SK-N-SH (cell line): ENCODE measurements around the gene DMKN. TPM values are rescaled to one million over a fixed set of nuclear protein-coding genes. Genes with fewer than 3 reads are reported as not detected.

Source experiments
- CTCF ChIA-PET: fragments of 300-600, 350-600 bp; formaldehyde crosslinking; extraction: SDS; loops from one replicate; lab custom pipeline; 2021; lab: Yijun Ruan, JAX
- POLR2A ChIA-PET: fragments of 350-600 bp; sonication (Branson Sonifier 250); formaldehyde crosslinking; extraction: SDS; loops from one replicate; lab custom pipeline; 2020; ENCODE audit warnings: antibody characterized with exemption, inconsistent platforms; lab: Yijun Ruan, JAX
- DNase-seq: peaks from one replicate; pipeline ENCODE4 v3.0.0; 2012
- H2AFZ ChIP-seq: fragments of 200-600 bp; sonication (generic); 2 replicates; pipeline ENCODE4 v1.8.1; 2016; ENCODE audit warnings: antibody characterized with exemption, mild to moderate bottlenecking, low read depth
- H3F3A ChIP-seq: fragments of 200-600 bp; sonication (generic); replicated peaks from 2 replicates; pipeline ENCODE3; 2016; ENCODE audit warnings: antibody characterized with exemption, mild to moderate bottlenecking; ENCODE audit not compliant: insufficient read depth
- H3K27ac ChIP-seq, 2 experiments: fragments of 200-500 bp in 1 of 2; fragments of 200-600 bp in 1 of 2; sonication (Bioruptor generic) in 1 of 2; sonication (generic), shearing (Covaris generic) in 1 of 2; 2 replicates each; pipeline versions ENCODE4 v1.5.1 to v1.6.1; 2014 to 2016; ENCODE audit warnings: low read depth in 2 of 2, inconsistent platforms in 1 of 2, low read length in 1 of 2, mild to moderate bottlenecking in 1 of 2, mixed read lengths in 1 of 2
- H3K27me3 ChIP-seq: fragments of 200-600 bp; sonication (generic), shearing (Covaris generic); 2 replicates; pipeline ENCODE4 v1.6.1; 2016; ENCODE audit warnings: mixed run types; ENCODE audit not compliant: insufficient read depth
- H3K36me3 ChIP-seq, 2 experiments: fragments of 200-500 bp in 1 of 2; fragments of 200-600 bp in 1 of 2; sonication (Bioruptor generic) in 1 of 2; sonication (generic) in 1 of 2; replicated peaks in 1 of 2; 2 replicates each; pipeline versions ENCODE3 to v1.5.1; 2014 to 2016; ENCODE audit warnings: low read length in 1 of 2, mild to moderate bottlenecking in 1 of 2; ENCODE audit not compliant: insufficient read depth in 2 of 2, control insufficient read depth in 1 of 2
- H3K4me1 ChIP-seq, 2 experiments: fragments of 200-500 bp in 1 of 2; fragments of 200-600 bp in 1 of 2; sonication (Bioruptor generic) in 1 of 2; sonication (generic), shearing (Covaris generic) in 1 of 2; 2 replicates each; pipeline versions ENCODE4 v1.5.1 to v1.6.1; 2014 to 2016; ENCODE audit warnings: low read depth in 1 of 2, low read length in 1 of 2, mixed run types in 1 of 2; ENCODE audit not compliant: insufficient read depth in 2 of 2, control insufficient read depth in 1 of 2
- H3K4me2 ChIP-seq: fragments of 200-600 bp; sonication (generic), shearing (Covaris generic); 2 replicates; pipeline ENCODE4 v1.6.1; 2017; ENCODE audit warnings: mixed run types
- H3K4me3 ChIP-seq, 2 experiments: fragments of 200-500 bp in 1 of 2; fragments of 200-600 bp in 1 of 2; sonication (Bioruptor generic) in 1 of 2; sonication (generic), shearing (Covaris generic) in 1 of 2; 2 replicates each; pipeline versions ENCODE4 v1.5.1 to v1.8.1; 2014 to 2016; ENCODE audit warnings: low read depth in 2 of 2, inconsistent platforms in 1 of 2, low read length in 1 of 2, mild to moderate bottlenecking in 1 of 2, mixed read lengths in 1 of 2, moderate library complexity in 1 of 2
- H3K79me2 ChIP-seq: fragments of 200-600 bp; sonication (generic); 2 replicates; pipeline ENCODE4 v1.8.1; 2017; ENCODE audit warnings: mild to moderate bottlenecking; ENCODE audit not compliant: insufficient read depth
- H3K9ac ChIP-seq: fragments of 200-600 bp; sonication (generic); 2 replicates; pipeline ENCODE4 v1.6.1; 2017; ENCODE audit warnings: mixed run types
- H3K9me2 ChIP-seq: fragments of 200-600 bp; sonication (generic); 2 replicates; pipeline ENCODE4 v1.6.1; 2017; ENCODE audit warnings: mixed run types
- H3K9me3 ChIP-seq: fragments of 200-600 bp; sonication (generic); 2 replicates; pipeline ENCODE4 v1.6.1; 2017; ENCODE audit warnings: mixed run types, mild to moderate bottlenecking, moderate library complexity
- H4K20me1 ChIP-seq: fragments of 200-600 bp; sonication (generic); 2 replicates; pipeline ENCODE4 v1.6.1; 2017; ENCODE audit warnings: mild to moderate bottlenecking, mixed run types; ENCODE audit not compliant: insufficient read depth
- EP300 ChIP-seq, 2 experiments: IDR thresholded peaks; 2 replicates each; pipeline versions ENCODE4 v1.4.0 to v1.6.1; 2012; ENCODE audit warnings: borderline replicate concordance in 1 of 2, low read depth in 1 of 2, low read length in 1 of 2
- EZH2phosphoT487 ChIP-seq: fragments of 200-600 bp; sonication (generic); IDR thresholded peaks from 2 replicates; pipeline ENCODE4 v1.6.1; 2017; ENCODE audit warnings: low read depth, mixed run types, mild to moderate bottlenecking, antibody characterized with exemption, moderate library complexity, borderline replicate concordance
- IRF3 ChIP-seq: fragments of 150-350 bp; IDR thresholded peaks from 2 replicates; pipeline ENCODE4 v1.6.1; 2016; ENCODE audit warnings: mild to moderate bottlenecking, low read depth, low read length
- RCOR1 ChIP-seq: fragments of 150-350 bp; IDR thresholded peaks from 2 replicates; pipeline ENCODE4 v1.6.1; 2017; ENCODE audit warnings: antibody characterized with exemption, low read length
- SIN3A ChIP-seq: IDR thresholded peaks from 2 replicates; pipeline ENCODE4 v1.6.1; 2012; ENCODE audit warnings: low read depth, mild to moderate bottlenecking, low read length, moderate library complexity, borderline replicate concordance
- TCF12 ChIP-seq: IDR thresholded peaks from 2 replicates; pipeline ENCODE4 v1.4.0; 2012
- TEAD4 ChIP-seq: IDR thresholded peaks from 2 replicates; pipeline ENCODE4 v1.4.0; 2012; ENCODE audit warnings: mild to moderate bottlenecking, borderline replicate concordance; ENCODE audit not compliant: insufficient read depth
- USF2 ChIP-seq: fragments of 150-350 bp; IDR thresholded peaks from 2 replicates; pipeline ENCODE4 v1.6.1; 2017; ENCODE audit warnings: antibody characterized with exemption, low read length, low read depth, borderline replicate concordance
- WGBS: methylation state at CpG from one replicate; pipeline ENCODE4 v1.1.6; 2017; ENCODE audit warnings: low lambda C conversion rate; 5-methylcytosine and 5-hydroxymethylcytosine counted together
- polyA plus RNA-seq, 3 experiments: library from polyadenylated mRNA; depleted of rRNA; stranded (reverse); fragments of >200 nt; gene quantifications; 2 replicates each; pipeline ENCODE4 v1.2.3, GENCODE V29; 2012

DMKN gene
- polyA plus RNA-seq, 1 of the 3 experiments (the other 2 are of a cell fraction): not detected

- 41% methylated on average over 10 of the region's 10 CpGs for WGBS
- no peak overlapping the region for H3K27ac ChIP-seq
- H3F3A ChIP-seq: no peaks in the 10 kb centered on the region
- no peaks in the 10 kb centered on the region for H3K79me2 ChIP-seq
- no peaks in the 10 kb centered on the region for H3K9me2 ChIP-seq
- peaks cover 28% of the 10 kb centered on the region; the same call in 1 of the 2 replicates for H3K27me3 ChIP-seq
- no peak for DNase-seq
- no peaks in the 10 kb centered on the region for H3K36me3 ChIP-seq
- no peaks in the 10 kb centered on the region for H4K20me1 ChIP-seq
- ChIA-PET CTCF (interaction anchor here (0.6 to 2.4 kb wide), 4 partner anchors 13 to 108 kb away, joined by 3 to 6 read pairs (median 5); partner anchors contain the start of gene FFAR2), POLR2A (no interaction called here)
- H3K4me1 ChIP-seq: peaks cover 0 to 5% of the 10 kb centered on the region in 2 experiments; a peak in 1 of 4 replicates
- H3K9me3 ChIP-seq: no peaks in the 10 kb centered on the region
- no peak overlapping the region for H2AFZ ChIP-seq
- H3K9ac ChIP-seq: no peak overlapping the region
- no peak overlapping the region for H3K4me2 ChIP-seq
- no peak for TF ChIP-seq TCF12
- no peak overlapping the region for H3K4me3 ChIP-seq
Measured at GRCh38 chr19:35460608-35461007, 52.8 kb downstream of the DMKN start.

DNA sequence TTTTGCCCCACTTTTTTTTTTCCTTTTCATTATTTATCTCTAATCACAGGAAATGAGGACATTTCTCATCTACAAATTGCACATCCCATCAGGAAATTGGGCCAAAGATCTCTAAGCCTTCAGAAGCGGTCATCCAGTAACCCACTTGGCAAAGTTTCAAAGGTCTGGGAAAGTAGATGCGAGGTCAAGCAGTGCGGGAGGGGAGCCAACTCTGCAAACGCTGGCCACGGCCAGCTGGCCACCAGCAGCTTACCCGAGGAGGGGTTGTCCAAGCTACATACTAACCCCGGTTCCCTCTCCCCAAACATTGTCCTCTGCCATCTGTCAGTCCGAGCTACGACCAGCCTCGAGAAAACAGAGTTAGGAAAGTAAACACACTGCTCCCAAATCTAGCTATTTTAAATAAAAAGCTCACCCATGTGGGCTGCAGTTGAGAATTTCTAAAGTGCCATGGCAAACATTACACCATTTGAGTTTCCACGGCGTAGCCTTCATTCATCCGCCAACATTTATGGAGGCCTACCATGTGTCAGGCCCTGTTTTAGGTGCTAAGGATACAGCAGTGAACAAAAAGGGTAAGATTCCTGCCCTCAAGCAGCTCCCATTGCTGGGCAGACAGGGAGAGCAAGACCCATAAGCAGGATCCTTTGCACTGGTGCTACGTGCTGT is 53.9 kb downstream of the DMKN start:
- Histone ChIP-seq H3K36me3 (no peaks in the 10 kb centered on the region), H2AFZ (no peak overlapping the region), H3F3A (no peaks in the 10 kb centered on the region), H3K9ac (no peak overlapping the region), H4K20me1 (no peaks in the 10 kb centered on the region), H3K9me2 (no peaks in the 10 kb centered on the region), H3K9me3 (no peaks in the 10 kb centered on the region), H3K4me3 (no peak overlapping the region), H3K27me3 (peaks cover 29% of the 10 kb centered on the region; the same call in 1 of the 2 replicates), H3K27ac (no peak overlapping the region), H3K4me2 (no peak overlapping the region), H3K4me1 (peaks cover 0 to 5% of the 10 kb centered on the region in 2 experiments; a peak in 1 of 4 replicates), H3K79me2 (no peaks in the 10 kb centered on the region)
- DNase-seq: peak; percentile 25
- ChIA-PET POLR2A (no interaction called here), CTCF (interaction anchor here (0.6 to 2.4 kb wide), 5 partner anchors 10 to 486 kb away, joined by 3 to 5 read pairs (median 3); partner anchors contain the start of gene FFAR2)
- TF ChIP-seq EP300 (IDR thresholded peaks at IDR 0.05; ENCODE audit: borderline replicate concordance in 1 of 2, low read depth in 1 of 2, low read length in 1 of 2) (no peak), SIN3A (no peak), USF2 (no peak), TEAD4 (no peak), EZH2phosphoT487 (no peak), IRF3 (no peak), RCOR1 (no peak)
- 43% methylated on average over 14 of the region's 14 CpGs for WGBS
